AG10803 (cell line): ENCODE data around the gene SERPINF2.

Source experiments
- DNase-seq: peaks from one replicate; pipeline ENCODE4 v3.0.0; 2010; ENCODE audit warnings: low read depth
- H3K4me3 ChIP-seq: 2 replicates; pipeline ENCODE4 v1.5.1; 2011; ENCODE audit warnings: mild to moderate bottlenecking, low read length, control low read depth
- CTCF ChIP-seq: conservative IDR thresholded peaks from 2 replicates; pipeline ENCODE4 v1.5.1; 2011; ENCODE audit warnings: mild to moderate bottlenecking, low read length, control low read depth, inconsistent platforms

SERPINF2 gene

GRCh38 chr17:1709403-1709951, 33.2 kb upstream of the SERPINF2 start:
- TF ChIP-seq CTCF: no peak
- peak; percentile 67 for DNase-seq
- H3K4me3 ChIP-seq: peak overlapping the region; percentile 58

GRCh38 chr17:1709971-1710806, 32.5 kb upstream of the SERPINF2 start, which contains the start of gene TLCD2:
TLCD2 (minus strand) TSS chr17:1710377; CDS start chr17:1710242, 135 bp downstream.
- TF ChIP-seq CTCF: no peak
- H3K4me3 ChIP-seq: peak within 1 kb of the TSS; percentile 58
- DNase-seq: peak; percentile 77

GRCh38 chr17:1710807-1711553, 31.7 kb upstream of the SERPINF2 start:
- DNase-seq: peak; percentile 46
- no peak for TF ChIP-seq CTCF
- H3K4me3 ChIP-seq: peak overlapping the region; percentile 58

GRCh38 chr17:1711804-1712203, 30.9 kb upstream of the SERPINF2 start:
- no peak for TF ChIP-seq CTCF
- peak overlapping the region; percentile 21 for H3K4me3 ChIP-seq
- no peak for DNase-seq

- no peak for DNase-seq
- H3K4me3 ChIP-seq: peak overlapping the region; percentile 95
- no peak for TF ChIP-seq CTCF
These were observed 30.4 kb upstream of the SERPINF2 start for GRCh38 chr17:1712271-1712670.

GRCh38 chr17:1713160-1713877, 29.4 kb upstream of the SERPINF2 start:
- no peak for TF ChIP-seq CTCF
- DNase-seq: no peak
- H3K4me3 ChIP-seq: peak overlapping the region; percentile 95
